ENCODE results near the gene BBS9. TPM values are rescaled to one million over a fixed set of nuclear protein-coding genes. Genes with fewer than 3 reads are reported as not detected.

BBS9 gene
- total RNA-seq, 1 experiment from 2014 or later, result 4.7 TPM

DNA sequence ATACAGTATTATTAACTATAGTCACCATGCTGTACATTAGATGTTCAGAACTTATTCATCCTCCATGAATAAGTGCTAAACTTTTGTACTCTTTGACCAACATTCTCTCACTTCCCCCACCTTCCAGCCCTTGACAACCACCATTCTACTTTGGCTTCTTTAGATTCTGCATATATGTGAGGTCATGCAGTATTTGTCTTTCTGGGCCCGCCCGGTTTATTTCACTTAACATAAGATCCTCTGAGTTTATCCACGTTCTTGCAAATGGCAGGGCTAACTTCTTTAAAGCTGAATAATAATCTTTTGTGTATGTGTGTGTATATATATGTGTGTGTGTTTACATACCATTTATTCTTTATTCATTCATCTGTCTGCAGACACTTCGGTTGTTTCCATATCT is 336.8 kb downstream of the BBS9 start:
- Histone ChIP-seq H3K36me3 (ENCODE audit: control insufficient read depth, insufficient read depth, low read length) (no peaks in the 10 kb centered on the region), H3K9me3 (no peaks in the 10 kb centered on the region), H3K27me3 (replicated peaks; ENCODE audit: control insufficient read depth, insufficient read depth, low read length) (no peaks in the 10 kb centered on the region), H3K4me3 (ENCODE audit: low read depth, low read length) (no peak overlapping the region), H3K4me1 (no peaks in the 10 kb centered on the region)
- H3K27ac Mint-ChIP-seq (ENCODE audit: unreplicated experiment), result no peak overlapping the region
- intact Hi-C loops (cut with micrococcal nuclease; ENCODE audit: unreplicated experiment), result no loop called here
- no peaks in the 10 kb centered on the region for H3K36me3 Mint-ChIP-seq (ENCODE audit: insufficient read depth, unreplicated experiment)
- DNase-seq, result no peak
- ChIA-PET POLR2A (no interaction called here), CTCF (no interaction called here)
- H3K4me3 Mint-ChIP-seq (ENCODE audit: unreplicated experiment), result no peak overlapping the region
- BruUV-seq (replicated peaks), result no TSS peak
- TF ChIP-seq, protein P1, sequence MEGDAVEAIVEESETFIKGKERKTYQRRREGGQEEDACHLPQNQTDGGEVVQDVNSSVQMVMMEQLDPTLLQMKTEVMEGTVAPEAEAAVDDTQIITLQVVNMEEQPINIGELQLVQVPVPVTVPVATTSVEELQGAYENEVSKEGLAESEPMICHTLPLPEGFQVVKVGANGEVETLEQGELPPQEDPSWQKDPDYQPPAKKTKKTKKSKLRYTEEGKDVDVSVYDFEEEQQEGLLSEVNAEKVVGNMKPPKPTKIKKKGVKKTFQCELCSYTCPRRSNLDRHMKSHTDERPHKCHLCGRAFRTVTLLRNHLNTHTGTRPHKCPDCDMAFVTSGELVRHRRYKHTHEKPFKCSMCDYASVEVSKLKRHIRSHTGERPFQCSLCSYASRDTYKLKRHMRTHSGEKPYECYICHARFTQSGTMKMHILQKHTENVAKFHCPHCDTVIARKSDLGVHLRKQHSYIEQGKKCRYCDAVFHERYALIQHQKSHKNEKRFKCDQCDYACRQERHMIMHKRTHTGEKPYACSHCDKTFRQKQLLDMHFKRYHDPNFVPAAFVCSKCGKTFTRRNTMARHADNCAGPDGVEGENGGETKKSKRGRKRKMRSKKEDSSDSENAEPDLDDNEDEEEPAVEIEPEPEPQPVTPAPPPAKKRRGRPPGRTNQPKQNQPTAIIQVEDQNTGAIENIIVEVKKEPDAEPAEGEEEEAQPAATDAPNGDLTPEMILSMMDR (IDR thresholded peaks at IDR 0.05; ENCODE audit: insufficient read depth in 1 of 2, low read depth in 1 of 2, low read length in 1 of 2, severe bottlenecking in 1 of 2, unreplicated experiment in 1 of 2), result no peak
- no peaks in the 10 kb centered on the region for H3K4me1 Mint-ChIP-seq (ENCODE audit: low read depth, unreplicated experiment)
- no peaks in the 10 kb centered on the region for H3K9me3 Mint-ChIP-seq (ENCODE audit: unreplicated experiment)
- H3K27me3 Mint-ChIP-seq (ENCODE audit: insufficient read depth, unreplicated experiment), result no peaks in the 10 kb centered on the region

DNA sequence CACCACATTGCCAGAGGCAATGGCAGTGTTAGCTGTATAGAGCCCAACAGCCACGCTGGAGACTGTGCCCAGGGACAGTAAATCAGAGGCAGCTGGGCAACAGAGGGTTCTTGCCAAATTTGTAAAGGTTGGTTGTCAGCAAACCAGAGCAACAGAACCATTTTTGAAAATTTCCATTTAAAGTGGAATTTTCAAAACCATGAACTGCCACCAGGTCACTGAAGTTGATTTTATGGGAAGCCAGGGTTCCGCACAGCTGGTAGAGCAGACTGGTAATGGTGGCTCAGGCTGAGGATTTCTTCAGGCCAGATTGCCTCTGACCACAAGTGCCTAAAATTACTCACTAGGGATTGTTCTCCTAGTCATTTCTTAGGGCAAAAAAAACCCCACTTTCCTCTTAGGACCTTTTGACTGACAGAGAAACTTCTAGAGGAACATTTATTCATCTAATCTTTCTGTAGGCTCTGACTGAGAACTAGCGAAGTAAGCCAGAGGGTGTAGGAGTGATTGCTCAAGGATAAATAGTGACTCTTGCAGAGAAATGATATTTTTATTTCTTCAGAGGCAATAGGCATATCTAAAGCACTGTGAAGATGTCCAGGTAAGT is 342.4 kb downstream of the BBS9 start:
- H3K27ac Mint-ChIP-seq (ENCODE audit: unreplicated experiment), result no peak overlapping the region
- no peaks in the 10 kb centered on the region for H3K27me3 ChIP-seq (replicated peaks; ENCODE audit: control insufficient read depth, insufficient read depth, low read length)
- POLR2A ChIA-PET, result no interaction called here

DNA sequence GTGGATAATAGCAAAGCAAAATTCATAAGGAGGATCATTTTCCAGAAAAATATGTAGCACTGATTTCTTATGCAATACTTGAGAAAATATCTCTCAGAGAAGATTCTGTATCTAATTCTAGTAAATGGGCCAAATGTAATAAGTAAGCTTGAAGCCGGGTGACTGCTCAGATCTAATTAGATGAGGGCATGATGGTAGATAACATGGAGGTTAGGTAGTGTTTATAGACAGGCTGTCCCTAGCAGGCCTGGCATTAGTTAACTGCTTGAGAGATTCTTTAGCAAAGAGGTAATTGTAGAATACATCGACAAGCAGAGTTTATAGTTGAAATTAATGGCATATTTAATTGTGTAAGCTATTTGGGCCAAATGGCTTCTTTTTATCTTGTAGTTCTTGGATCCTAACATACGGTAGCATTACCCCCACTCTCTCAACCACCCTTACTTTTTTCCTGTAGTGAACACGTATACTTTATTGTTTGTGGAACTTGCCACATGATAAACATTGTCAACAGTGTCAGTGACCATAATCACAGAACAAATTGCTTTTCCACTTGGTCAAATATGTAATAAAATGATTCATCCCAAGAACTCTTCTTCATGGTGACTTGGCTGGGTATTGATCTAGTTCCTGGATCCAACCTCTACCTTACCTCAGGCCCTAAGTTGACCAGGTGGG is 343.1 kb downstream of the BBS9 start:
- no peaks in the 10 kb centered on the region for H3K4me1 Mint-ChIP-seq (ENCODE audit: low read depth, unreplicated experiment)
- H3K27me3 ChIP-seq (replicated peaks; ENCODE audit: control insufficient read depth, insufficient read depth, low read length), result no peaks in the 10 kb centered on the region
- no TSS peak for BruUV-seq (replicated peaks)
- ChIA-PET POLR2A (no interaction called here), CTCF (no interaction called here)
- H3K4me3 Mint-ChIP-seq (ENCODE audit: unreplicated experiment), result no peak overlapping the region
- H3K27ac Mint-ChIP-seq (ENCODE audit: unreplicated experiment), result no peak overlapping the region
- H3K4me1 ChIP-seq, result no peaks in the 10 kb centered on the region
- DNase-seq, result no peak
- no peaks in the 10 kb centered on the region for H3K36me3 Mint-ChIP-seq (ENCODE audit: insufficient read depth, unreplicated experiment)
- H3K36me3 ChIP-seq (ENCODE audit: control insufficient read depth, insufficient read depth, low read length), result no peaks in the 10 kb centered on the region
- no peaks in the 10 kb centered on the region for H3K9me3 Mint-ChIP-seq (ENCODE audit: unreplicated experiment)
- no peaks in the 10 kb centered on the region for H3K9me3 ChIP-seq
- peaks cover 3% of the 10 kb centered on the region for H3K27me3 Mint-ChIP-seq (ENCODE audit: insufficient read depth, unreplicated experiment)
- TF ChIP-seq, protein P1 (IDR thresholded peaks at IDR 0.05; ENCODE audit: insufficient read depth in 1 of 2, low read depth in 1 of 2, low read length in 1 of 2, severe bottlenecking in 1 of 2, unreplicated experiment in 1 of 2), result no peak
- intact Hi-C loops (cut with micrococcal nuclease; ENCODE audit: unreplicated experiment), result no loop called here
- H3K4me3 ChIP-seq (ENCODE audit: low read depth, low read length), result no peak overlapping the region

More for the DNA sequence above, 342.4 kb downstream of the BBS9 start:
- H3K4me1 ChIP-seq, result no peaks in the 10 kb centered on the region
- intact Hi-C loops (cut with micrococcal nuclease; ENCODE audit: unreplicated experiment), result no loop called here
- TF ChIP-seq, protein P1 (IDR thresholded peaks at IDR 0.05; ENCODE audit: insufficient read depth in 1 of 2, low read depth in 1 of 2, low read length in 1 of 2, severe bottlenecking in 1 of 2, unreplicated experiment in 1 of 2), result no peak
- DNase-seq, result no peak
- Mint-ChIP-seq H3K4me3 (ENCODE audit: unreplicated experiment) (no peak overlapping the region), H3K27me3 (ENCODE audit: insufficient read depth, unreplicated experiment) (peaks cover 3% of the 10 kb centered on the region), H3K9me3 (ENCODE audit: unreplicated experiment) (no peaks in the 10 kb centered on the region), H3K36me3 (ENCODE audit: insufficient read depth, unreplicated experiment) (no peaks in the 10 kb centered on the region), H3K4me1 (ENCODE audit: low read depth, unreplicated experiment) (no peaks in the 10 kb centered on the region)
- BruUV-seq (replicated peaks), result no TSS peak
- CTCF ChIA-PET, result no interaction called here
- no peak overlapping the region for H3K4me3 ChIP-seq (ENCODE audit: low read depth, low read length)
- no peaks in the 10 kb centered on the region for H3K9me3 ChIP-seq
- no peaks in the 10 kb centered on the region for H3K36me3 ChIP-seq (ENCODE audit: control insufficient read depth, insufficient read depth, low read length)
